ENCODE results near the gene ETV7.
A peak's percentile ranks its signal among the peaks of the same experiment; 100 is the strongest.
"Not testable (repeated sequence)": the region's sequence is repeated elsewhere in the genome, so short reads cannot be mapped to it uniquely, and the experiment has no call there.

Gene ETV7

GRCh38 chr6:36413489-36414480 is 26.3 kb upstream of the ETV7 start:
- no peaks in the 10 kb centered on the region for H3K36me3 ChIP-seq (ENCODE audit: control insufficient read depth, insufficient read depth, low read length)
- no peak overlapping the region for H3K27ac ChIP-seq (ENCODE audit: low read depth, low read length)

GRCh38 chr6:36409718-36410117 is 22.2 kb upstream of the ETV7 start:
- H3K4me3 ChIP-seq (ENCODE audit: low read length); H3K27me3 ChIP-seq (ENCODE audit: control insufficient read depth, insufficient read depth, low read length); H3K36me3 ChIP-seq (ENCODE audit: control insufficient read depth, insufficient read depth, low read length); H3K4me1 ChIP-seq (ENCODE audit: control insufficient read depth, insufficient read depth, low read length); H3K27ac ChIP-seq (ENCODE audit: low read depth, low read length); H3K9ac ChIP-seq (ENCODE audit: low read length): not testable (repeated sequence)

More at GRCh38 chr6:36413489-36414480, 26.3 kb upstream of the ETV7 start:
- no peak overlapping the region for H3K4me3 ChIP-seq (ENCODE audit: low read length)
- no peak overlapping the region for H3K9ac ChIP-seq (ENCODE audit: low read length)
- no peaks in the 10 kb centered on the region for H3K4me1 ChIP-seq (ENCODE audit: control insufficient read depth, insufficient read depth, low read length)
- H3K27me3 ChIP-seq (ENCODE audit: control insufficient read depth, insufficient read depth, low read length) = no peaks in the 10 kb centered on the region

- Histone ChIP-seq H3K4me1 (ENCODE audit: control insufficient read depth, insufficient read depth, low read length) (no peaks in the 10 kb centered on the region), H3K27me3 (ENCODE audit: control insufficient read depth, insufficient read depth, low read length) (no peaks in the 10 kb centered on the region), H3K36me3 (ENCODE audit: control insufficient read depth, insufficient read depth, low read length) (no peaks in the 10 kb centered on the region), H3K9ac (ENCODE audit: low read length) (no peak overlapping the region), H3K27ac (ENCODE audit: low read depth, low read length) (no peak overlapping the region), H3K4me3 (ENCODE audit: low read length) (no peak overlapping the region)
Measured at GRCh38 chr6:36404164-36404563, 16.7 kb upstream of the ETV7 start.

GRCh38 chr6:36402481-36402880 is 15.0 kb upstream of the ETV7 start:
- H3K36me3 ChIP-seq (ENCODE audit: control insufficient read depth, insufficient read depth, low read length) = no peaks in the 10 kb centered on the region
- H3K4me1 ChIP-seq (ENCODE audit: control insufficient read depth, insufficient read depth, low read length) = no peaks in the 10 kb centered on the region
- H3K9ac ChIP-seq (ENCODE audit: low read length) = no peak overlapping the region
- no peaks in the 10 kb centered on the region for H3K27me3 ChIP-seq (ENCODE audit: control insufficient read depth, insufficient read depth, low read length)
- H3K27ac ChIP-seq (ENCODE audit: low read depth, low read length) = no peak overlapping the region
- H3K4me3 ChIP-seq (ENCODE audit: low read length) = no peak overlapping the region

- H3K9ac ChIP-seq (ENCODE audit: low read length) = no peak overlapping the region
- H3K36me3 ChIP-seq (ENCODE audit: control insufficient read depth, insufficient read depth, low read length) = no peaks in the 10 kb centered on the region
- H3K4me3 ChIP-seq (ENCODE audit: low read length) = no peak overlapping the region
- H3K4me1 ChIP-seq (ENCODE audit: control insufficient read depth, insufficient read depth, low read length) = no peaks in the 10 kb centered on the region
- H3K27me3 ChIP-seq (ENCODE audit: control insufficient read depth, insufficient read depth, low read length) = no peaks in the 10 kb centered on the region
- no peak overlapping the region for H3K27ac ChIP-seq (ENCODE audit: low read depth, low read length)
Measured at GRCh38 chr6:36399970-36400369, 12.5 kb upstream of the ETV7 start.

- Histone ChIP-seq H3K27me3 (ENCODE audit: control insufficient read depth, insufficient read depth, low read length) (no peaks in the 10 kb centered on the region), H3K9ac (ENCODE audit: low read length) (no peak overlapping the region), H3K4me1 (ENCODE audit: control insufficient read depth, insufficient read depth, low read length) (no peaks in the 10 kb centered on the region), H3K4me3 (ENCODE audit: low read length) (no peak overlapping the region), H3K36me3 (ENCODE audit: control insufficient read depth, insufficient read depth, low read length) (no peaks in the 10 kb centered on the region), H3K27ac (ENCODE audit: low read depth, low read length) (no peak overlapping the region)
Measured at GRCh38 chr6:36392621-36393020, 5.2 kb upstream of the ETV7 start.

GRCh38 chr6:36389353-36389752 is 1.9 kb upstream of the ETV7 start:
- no peak overlapping the region for H3K4me3 ChIP-seq (ENCODE audit: low read length)
- H3K4me1 ChIP-seq (ENCODE audit: control insufficient read depth, insufficient read depth, low read length) = no peaks in the 10 kb centered on the region
- no peak overlapping the region for H3K27ac ChIP-seq (ENCODE audit: low read depth, low read length)
- no peaks in the 10 kb centered on the region for H3K36me3 ChIP-seq (ENCODE audit: control insufficient read depth, insufficient read depth, low read length)
- no peaks in the 10 kb centered on the region for H3K27me3 ChIP-seq (ENCODE audit: control insufficient read depth, insufficient read depth, low read length)
- H3K9ac ChIP-seq (ENCODE audit: low read length) = no peak overlapping the region

GRCh38 chr6:36386495-36387439 is 702 bp downstream of the ETV7 start:
- Histone ChIP-seq H3K9ac (ENCODE audit: low read length) (peak overlapping the region; percentile 26), H3K4me3 (ENCODE audit: low read length) (peak overlapping the region; percentile 92), H3K27ac (ENCODE audit: low read depth, low read length) (peak overlapping the region; percentile 4), H3K27me3 (ENCODE audit: control insufficient read depth, insufficient read depth, low read length) (no peaks in the 10 kb centered on the region), H3K36me3 (ENCODE audit: control insufficient read depth, insufficient read depth, low read length) (no peaks in the 10 kb centered on the region), H3K4me1 (ENCODE audit: control insufficient read depth, insufficient read depth, low read length) (no peaks in the 10 kb centered on the region)

GRCh38 chr6:36384095-36384494 is 3.4 kb downstream of the ETV7 start:
- no peaks in the 10 kb centered on the region for H3K36me3 ChIP-seq (ENCODE audit: control insufficient read depth, insufficient read depth, low read length)
- H3K4me3 ChIP-seq (ENCODE audit: low read length) = no peak overlapping the region
- no peak overlapping the region for H3K9ac ChIP-seq (ENCODE audit: low read length)
- H3K27ac ChIP-seq (ENCODE audit: low read depth, low read length) = no peak overlapping the region
- no peaks in the 10 kb centered on the region for H3K4me1 ChIP-seq (ENCODE audit: control insufficient read depth, insufficient read depth, low read length)
- no peaks in the 10 kb centered on the region for H3K27me3 ChIP-seq (ENCODE audit: control insufficient read depth, insufficient read depth, low read length)

- Histone ChIP-seq H3K4me3 (ENCODE audit: low read length) (no peak overlapping the region), H3K4me1 (ENCODE audit: control insufficient read depth, insufficient read depth, low read length) (no peaks in the 10 kb centered on the region), H3K9ac (ENCODE audit: low read length) (no peak overlapping the region), H3K27ac (ENCODE audit: low read depth, low read length) (no peak overlapping the region), H3K36me3 (ENCODE audit: control insufficient read depth, insufficient read depth, low read length) (no peaks in the 10 kb centered on the region), H3K27me3 (ENCODE audit: control insufficient read depth, insufficient read depth, low read length) (no peaks in the 10 kb centered on the region)
Measured at GRCh38 chr6:36383606-36384005, 3.9 kb downstream of the ETV7 start.

GRCh38 chr6:36382976-36383375 is 4.5 kb downstream of the ETV7 start:
- H3K9ac ChIP-seq (ENCODE audit: low read length) = no peak overlapping the region
- no peaks in the 10 kb centered on the region for H3K27me3 ChIP-seq (ENCODE audit: control insufficient read depth, insufficient read depth, low read length)
- H3K27ac ChIP-seq (ENCODE audit: low read depth, low read length) = no peak overlapping the region
- no peaks in the 10 kb centered on the region for H3K36me3 ChIP-seq (ENCODE audit: control insufficient read depth, insufficient read depth, low read length)
- no peak overlapping the region for H3K4me3 ChIP-seq (ENCODE audit: low read length)
- H3K4me1 ChIP-seq (ENCODE audit: control insufficient read depth, insufficient read depth, low read length) = no peaks in the 10 kb centered on the region
